ENCODE measurements around the gene TGFA.

TGFA gene

DNA sequence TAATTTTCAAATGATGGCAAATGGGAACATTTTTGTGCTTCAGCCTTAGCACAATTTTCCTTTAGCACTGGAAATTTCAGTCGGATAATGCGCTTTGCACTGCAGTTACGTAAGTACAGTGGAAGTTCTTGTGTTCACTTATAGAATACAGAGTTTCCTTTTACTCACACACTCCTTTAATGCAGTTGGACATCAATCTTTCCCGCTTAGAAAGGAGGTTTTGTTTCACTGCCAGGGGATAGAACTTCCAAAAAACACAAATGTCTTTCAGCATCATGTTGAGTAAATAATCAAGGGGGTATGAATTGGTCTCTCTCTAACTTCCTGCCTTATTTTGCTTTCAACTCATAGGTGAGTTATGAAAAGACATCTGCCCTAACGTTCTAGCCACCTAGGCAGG is 63.2 kb downstream of the TGFA start:
- Histone ChIP-seq H3K27ac (ENCODE audit: low read length) (no peak overlapping the region), H3K4me2 (ENCODE audit: low read length) (no peak overlapping the region), H3K4me1 (ENCODE audit: low read length) (no peaks in the 10 kb centered on the region), H3K9me3 (ENCODE audit: insufficient read depth, low read length) (no peaks in the 10 kb centered on the region), H3K79me2 (ENCODE audit: low read length) (no peaks in the 10 kb centered on the region), H3K9ac (ENCODE audit: low read length) (no peak overlapping the region), H3K4me3 (ENCODE audit: low read length) (no peak overlapping the region), H3K36me3 (replicated peaks; ENCODE audit: low read depth, low read length) (no peaks in the 10 kb centered on the region), H2AFZ (ENCODE audit: low read depth, low read length) (no peak overlapping the region), H3K27me3 (ENCODE audit: low read depth, low read length) (no peaks in the 10 kb centered on the region), H4K20me1 (ENCODE audit: insufficient read depth, low read length) (no peaks in the 10 kb centered on the region)
- TF ChIP-seq, protein P1, sequence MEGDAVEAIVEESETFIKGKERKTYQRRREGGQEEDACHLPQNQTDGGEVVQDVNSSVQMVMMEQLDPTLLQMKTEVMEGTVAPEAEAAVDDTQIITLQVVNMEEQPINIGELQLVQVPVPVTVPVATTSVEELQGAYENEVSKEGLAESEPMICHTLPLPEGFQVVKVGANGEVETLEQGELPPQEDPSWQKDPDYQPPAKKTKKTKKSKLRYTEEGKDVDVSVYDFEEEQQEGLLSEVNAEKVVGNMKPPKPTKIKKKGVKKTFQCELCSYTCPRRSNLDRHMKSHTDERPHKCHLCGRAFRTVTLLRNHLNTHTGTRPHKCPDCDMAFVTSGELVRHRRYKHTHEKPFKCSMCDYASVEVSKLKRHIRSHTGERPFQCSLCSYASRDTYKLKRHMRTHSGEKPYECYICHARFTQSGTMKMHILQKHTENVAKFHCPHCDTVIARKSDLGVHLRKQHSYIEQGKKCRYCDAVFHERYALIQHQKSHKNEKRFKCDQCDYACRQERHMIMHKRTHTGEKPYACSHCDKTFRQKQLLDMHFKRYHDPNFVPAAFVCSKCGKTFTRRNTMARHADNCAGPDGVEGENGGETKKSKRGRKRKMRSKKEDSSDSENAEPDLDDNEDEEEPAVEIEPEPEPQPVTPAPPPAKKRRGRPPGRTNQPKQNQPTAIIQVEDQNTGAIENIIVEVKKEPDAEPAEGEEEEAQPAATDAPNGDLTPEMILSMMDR (IDR thresholded peaks at IDR 0.05; ENCODE audit: low read depth, low read length): no peak
- TF ChIP-seq EZH2phosphoT487 (IDR thresholded peaks at IDR 0.05; ENCODE audit: low read depth): no peak

DNA sequence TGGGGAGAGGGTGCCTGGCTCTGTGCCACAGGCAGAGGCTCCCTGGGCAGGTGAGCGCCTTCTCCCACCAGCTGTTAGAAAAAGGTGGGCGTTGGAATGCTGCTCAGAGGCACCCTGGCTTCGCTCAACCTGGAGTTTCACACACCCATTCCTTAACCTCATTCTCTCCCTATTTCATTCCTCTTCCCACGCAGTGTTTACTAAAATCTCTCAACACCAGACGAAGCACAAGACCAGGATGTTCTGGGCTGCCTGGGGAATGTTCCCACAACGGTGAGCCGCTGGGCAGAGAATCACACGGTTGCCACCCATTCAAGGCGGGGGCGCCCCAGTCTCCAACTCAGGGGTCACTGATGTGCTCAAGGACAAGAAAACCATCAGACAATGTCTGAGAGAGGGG is 64.5 kb downstream of the TGFA start:
- Histone ChIP-seq H3K4me3 (ENCODE audit: low read length) (no peak overlapping the region), H3K4me2 (ENCODE audit: low read length) (no peak overlapping the region), H3K9ac (ENCODE audit: low read length) (no peak overlapping the region), H4K20me1 (ENCODE audit: insufficient read depth, low read length) (no peaks in the 10 kb centered on the region), H3K27me3 (ENCODE audit: low read depth, low read length) (no peaks in the 10 kb centered on the region), H3K4me1 (ENCODE audit: low read length) (no peaks in the 10 kb centered on the region), H3K9me3 (ENCODE audit: insufficient read depth, low read length) (no peaks in the 10 kb centered on the region), H3K79me2 (ENCODE audit: low read length) (no peaks in the 10 kb centered on the region), H3K36me3 (replicated peaks; ENCODE audit: low read depth, low read length) (no peaks in the 10 kb centered on the region), H3K27ac (ENCODE audit: low read length) (no peak overlapping the region), H2AFZ (ENCODE audit: low read depth, low read length) (no peak overlapping the region)
- no peak for TF ChIP-seq EZH2phosphoT487 (IDR thresholded peaks at IDR 0.05; ENCODE audit: low read depth)
- TF ChIP-seq, protein P1 (IDR thresholded peaks at IDR 0.05; ENCODE audit: low read depth, low read length): no peak

DNA sequence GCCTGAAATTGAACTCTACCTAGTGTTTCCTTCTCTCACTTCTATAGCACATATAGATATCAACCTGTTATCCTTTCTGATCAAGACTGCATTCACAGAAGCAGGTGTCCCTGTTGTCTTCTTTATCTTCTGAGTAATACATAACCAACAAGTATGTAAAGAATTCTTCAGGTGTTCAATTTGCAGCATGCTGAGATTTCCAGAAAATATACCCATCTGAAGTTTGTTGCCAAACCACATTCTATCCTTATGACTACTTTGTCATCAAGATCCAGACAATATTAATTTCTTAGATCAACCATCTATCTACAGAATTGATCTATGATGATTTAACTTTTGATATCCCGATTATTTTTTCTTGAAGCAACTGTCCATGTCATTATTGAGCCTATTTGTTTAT is 69.5 kb downstream of the TGFA start:
- no peaks in the 10 kb centered on the region for H4K20me1 ChIP-seq (ENCODE audit: insufficient read depth, low read length)
- H3K79me2 ChIP-seq (ENCODE audit: low read length): no peaks in the 10 kb centered on the region
- peaks cover 24% of the 10 kb centered on the region for H3K4me1 ChIP-seq (ENCODE audit: low read length)
- no peaks in the 10 kb centered on the region for H3K27me3 ChIP-seq (ENCODE audit: low read depth, low read length)
- no peak overlapping the region for H3K9ac ChIP-seq (ENCODE audit: low read length)
- H3K27ac ChIP-seq (ENCODE audit: low read length): no peak overlapping the region
- H3K9me3 ChIP-seq (ENCODE audit: insufficient read depth, low read length): peaks cover 13% of the 10 kb centered on the region
- H3K4me3 ChIP-seq (ENCODE audit: low read length): no peak overlapping the region
- no peak overlapping the region for H2AFZ ChIP-seq (ENCODE audit: low read depth, low read length)
- H3K36me3 ChIP-seq (replicated peaks; ENCODE audit: low read depth, low read length): peaks cover 6% of the 10 kb centered on the region
- H3K4me2 ChIP-seq (ENCODE audit: low read length): no peak overlapping the region
- TF ChIP-seq, protein P1 (IDR thresholded peaks at IDR 0.05; ENCODE audit: low read depth, low read length): no peak
- no peak for TF ChIP-seq EZH2phosphoT487 (IDR thresholded peaks at IDR 0.05; ENCODE audit: low read depth)

DNA sequence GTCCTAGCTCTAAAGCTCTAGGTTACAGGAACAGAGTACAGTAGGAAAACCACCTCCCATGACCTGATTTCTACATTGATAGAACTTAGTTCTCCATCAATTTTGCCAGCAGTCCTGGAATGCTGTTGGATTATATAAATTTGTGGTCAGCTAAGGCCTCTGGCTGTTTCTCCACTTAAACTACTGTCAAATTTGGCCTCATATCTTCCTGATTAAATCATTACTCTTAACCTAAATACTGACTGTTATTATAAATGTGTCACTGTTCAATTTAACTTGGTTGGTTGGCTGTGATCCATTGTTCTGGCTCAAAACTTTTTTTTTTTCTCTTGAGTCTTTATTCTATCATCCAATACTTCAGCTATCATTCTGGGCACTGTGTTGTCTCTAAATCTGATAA is 71.2 kb downstream of the TGFA start:
- Histone ChIP-seq H2AFZ (ENCODE audit: low read depth, low read length) (no peak overlapping the region), H3K27ac (ENCODE audit: low read length) (no peak overlapping the region), H3K36me3 (replicated peaks; ENCODE audit: low read depth, low read length) (peaks cover 6% of the 10 kb centered on the region), H3K27me3 (ENCODE audit: low read depth, low read length) (no peaks in the 10 kb centered on the region), H3K9ac (ENCODE audit: low read length) (no peak overlapping the region), H3K79me2 (ENCODE audit: low read length) (no peaks in the 10 kb centered on the region), H3K9me3 (ENCODE audit: insufficient read depth, low read length) (peaks cover 13% of the 10 kb centered on the region), H3K4me2 (ENCODE audit: low read length) (no peak overlapping the region), H3K4me3 (ENCODE audit: low read length) (no peak overlapping the region), H3K4me1 (ENCODE audit: low read length) (peaks cover 39% of the 10 kb centered on the region), H4K20me1 (ENCODE audit: insufficient read depth, low read length) (no peaks in the 10 kb centered on the region)
- TF ChIP-seq, protein P1 (IDR thresholded peaks at IDR 0.05; ENCODE audit: low read depth, low read length): no peak
- no peak for TF ChIP-seq EZH2phosphoT487 (IDR thresholded peaks at IDR 0.05; ENCODE audit: low read depth)

Measured in OCI-LY3 (cell line).